Pancreas (tissue), 10 donors: ENCODE data around the gene RERG. TPM values are rescaled to one million over a fixed set of nuclear protein-coding genes. Genes with fewer than 3 reads are reported as not detected.

ENCODE experiments used
- ATAC-seq, 4 donors: fragments of 200-7000 bp; cut with Tn5 transposase; one replicate each; pipeline versions ENCODE4 v1.8.0 to v1.9.1; 2020; ENCODE audit warnings: mild to moderate bottlenecking in 4 of 4, moderate library complexity in 4 of 4
- DNase-seq, 6 donors: peaks; one replicate each; pipeline ENCODE4 v3.0.0-alpha.2; 2020
- FAIRE-seq: peaks from 2 replicates; lab custom pipeline; 2012; peaks lifted over from hg19 to GRCh38; lab: Jason Lieb, UNC
- H3K27ac ChIP-seq, 4 donors: fragments of 200-600 bp; sonication (generic); 1 replicate in 3 of 4; 2 replicates in 1 of 4; pipeline versions ENCODE4 v1.5.0 to v1.8.0; 2020
- H3K27me3 ChIP-seq, 4 donors: fragments of 200-600 bp; one replicate each; pipeline ENCODE4 v1.8.0; 2021
- H3K36me3 ChIP-seq, 3 donors: fragments of 200-600 bp; sonication (generic) in 1 of 3; one replicate each; pipeline versions ENCODE4 v1.5.0 to v1.8.0; 2020 to 2021
- H3K4me1 ChIP-seq, 3 donors: fragments of 200-600 bp; one replicate each; pipeline ENCODE4 v1.8.0; 2021
- H3K4me3 ChIP-seq, 4 donors: fragments of 200-600 bp; sonication (generic) in 2 of 4; one replicate each; pipeline versions ENCODE4 v1.5.0 to v1.8.0; 2020 to 2021
- H3K9me3 ChIP-seq, 4 donors: fragments of 200-600 bp; one replicate each; pipeline ENCODE4 v1.8.0; 2021
- WGBS, 2 donors: extraction: QIAGEN DNeasy Blood & Tissue Kit; methylation state at CpG; one replicate each; pipeline ENCODE4 v1.1.7; 2013; 5-methylcytosine and 5-hydroxymethylcytosine counted together
- intact Hi-C, 3 donors: fragments of 100-400 bp; cut with DNase I; formaldehyde crosslinking; loops; one replicate each; pipeline versions ENCODE4 v1.11.1 to v1.14.2; 2022
- polyA plus RNA-seq, 2 donors: library from polyadenylated mRNA; stranded (reverse); fragments of 200-250 nt; gene quantifications; one replicate each; pipeline ENCODE4 v1.2.3, GENCODE V29; 2013
- total RNA-seq, 6 donors: library from RNA; stranded (reverse); fragmentation: NEBNext Ultra II Directional in 4 of 6; extraction: Animal tissue kit (Norgen Biotek cat#: 25700) in 4 of 6; gene quantifications; one replicate each; pipeline versions ENCODE4 v1.2.1 to v1.2.4, GENCODE V29; 2021 to 2023
- TF ChIP-seq, protein P1 (sequence below), 4 donors: fragments of 200-600 bp; sonication (generic) in 3 of 4; IDR thresholded peaks; one replicate each; pipeline versions ENCODE4 v1.5.0 to v1.8.0; 2021; ENCODE audit warnings: antibody characterized with exemption in 4 of 4
- donor health status: healthy with polysubstance abuse.
- donor health status: DM: no; HTN: no; CAD: no; lungs with moderate emphysema.
- donor health status: DM: no; HTN: no; CAD: no.
- donor health status: control.
- donor health status: control.
- donor health status: Bipolar disorder and iron deficiency.
- donor health status: DM: yes; HTN: yes; CAD: no.
- donor health status: DM: no; HTN: no; CAD: no.
- donor health status: DM: no; HTN: no; CAD: no.
- donor health status: DM: yes; HTN: yes; CAD: no.

The RERG gene
- total and polyA plus RNA-seq, 8 donors = 2.0 to 10.4 (median 5.5) TPM

DNA sequence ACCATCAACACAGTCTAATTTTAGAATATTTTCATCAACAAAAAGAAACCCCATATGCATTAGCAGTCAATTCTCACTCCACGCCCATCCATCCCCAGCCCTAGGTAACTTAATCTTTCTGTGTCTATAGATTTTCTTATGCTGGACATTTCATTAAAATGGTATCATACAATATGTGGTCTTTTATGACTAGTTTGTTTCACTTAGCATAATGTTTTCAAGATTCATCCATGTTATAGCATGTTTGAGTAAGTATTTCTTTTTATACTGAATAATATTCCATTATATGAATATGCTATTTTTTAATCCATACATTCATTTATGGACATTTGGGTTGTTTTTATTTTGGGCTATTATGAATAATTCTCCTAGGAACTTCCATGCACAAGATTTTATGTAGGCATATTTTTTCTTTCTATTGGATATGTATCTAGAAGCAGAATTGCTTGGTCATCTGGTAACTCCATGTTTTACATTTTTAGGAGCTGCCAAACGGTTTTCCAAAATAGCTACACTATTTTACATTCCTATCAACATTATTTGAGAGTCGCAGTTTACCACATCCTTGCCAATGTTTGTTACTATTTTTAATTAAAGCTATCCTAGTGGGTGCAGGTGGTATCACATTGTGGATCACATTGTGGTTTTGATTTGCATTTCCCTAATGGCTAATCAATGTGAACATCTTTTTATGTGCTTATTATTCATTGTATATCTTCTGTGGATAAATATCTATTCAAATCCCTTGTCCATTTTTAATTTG is 49.0 kb downstream of the RERG start:
- DNase-seq (no peak), ATAC-seq (no peak), FAIRE-seq (no peak)
- Histone ChIP-seq H3K4me3 (no peak overlapping the region), H3K27me3 (no peaks in the 10 kb centered on the region), H3K36me3 (no peaks in the 10 kb centered on the region), H3K27ac (no peak overlapping the region), H3K4me1 (peaks cover 0 to 19% (median 8%) of the 10 kb centered on the region in 3 donors), H3K9me3 (no peaks in the 10 kb centered on the region)
- intact Hi-C loops = no loop called here
- 78 to 88% methylated on average over 3 of the region's 3 CpGs for WGBS, 2 donors
- TF ChIP-seq, protein P1, sequence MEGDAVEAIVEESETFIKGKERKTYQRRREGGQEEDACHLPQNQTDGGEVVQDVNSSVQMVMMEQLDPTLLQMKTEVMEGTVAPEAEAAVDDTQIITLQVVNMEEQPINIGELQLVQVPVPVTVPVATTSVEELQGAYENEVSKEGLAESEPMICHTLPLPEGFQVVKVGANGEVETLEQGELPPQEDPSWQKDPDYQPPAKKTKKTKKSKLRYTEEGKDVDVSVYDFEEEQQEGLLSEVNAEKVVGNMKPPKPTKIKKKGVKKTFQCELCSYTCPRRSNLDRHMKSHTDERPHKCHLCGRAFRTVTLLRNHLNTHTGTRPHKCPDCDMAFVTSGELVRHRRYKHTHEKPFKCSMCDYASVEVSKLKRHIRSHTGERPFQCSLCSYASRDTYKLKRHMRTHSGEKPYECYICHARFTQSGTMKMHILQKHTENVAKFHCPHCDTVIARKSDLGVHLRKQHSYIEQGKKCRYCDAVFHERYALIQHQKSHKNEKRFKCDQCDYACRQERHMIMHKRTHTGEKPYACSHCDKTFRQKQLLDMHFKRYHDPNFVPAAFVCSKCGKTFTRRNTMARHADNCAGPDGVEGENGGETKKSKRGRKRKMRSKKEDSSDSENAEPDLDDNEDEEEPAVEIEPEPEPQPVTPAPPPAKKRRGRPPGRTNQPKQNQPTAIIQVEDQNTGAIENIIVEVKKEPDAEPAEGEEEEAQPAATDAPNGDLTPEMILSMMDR (IDR thresholded peaks at IDR 0.05) = no peak

DNA sequence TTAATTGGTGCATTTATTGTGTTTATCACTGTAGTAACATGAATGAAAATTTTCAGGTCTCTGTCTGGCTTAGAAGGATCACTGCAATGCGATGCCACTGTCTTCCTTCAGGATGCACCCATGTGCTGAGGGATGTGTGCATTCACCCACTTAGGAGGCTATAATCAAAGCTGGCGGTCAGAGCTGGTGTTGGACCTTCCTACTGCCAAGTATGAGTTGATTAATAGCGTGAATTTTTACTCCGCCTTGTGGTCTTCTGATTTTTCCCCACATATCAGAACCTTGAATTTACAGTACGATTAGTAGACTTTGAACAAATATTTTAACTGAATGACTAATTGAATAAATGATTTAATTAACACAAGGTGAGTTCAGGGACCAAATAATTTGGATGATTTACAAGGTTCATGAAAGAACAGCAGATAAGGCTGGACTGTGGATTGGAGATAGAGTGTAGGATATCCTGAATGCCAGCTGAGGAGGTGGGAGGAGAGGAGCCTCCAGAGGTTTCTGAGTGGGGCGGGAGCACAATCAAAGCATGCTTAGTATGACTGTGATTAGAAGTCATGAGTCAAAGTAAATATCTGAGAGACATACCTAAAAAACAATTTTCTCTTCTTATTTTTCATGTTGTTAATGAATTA is 50.1 kb downstream of the RERG start:
- peak; percentile 62 to 79 (median 78) for ATAC-seq
- intact Hi-C loops = no loop called here

DNA sequence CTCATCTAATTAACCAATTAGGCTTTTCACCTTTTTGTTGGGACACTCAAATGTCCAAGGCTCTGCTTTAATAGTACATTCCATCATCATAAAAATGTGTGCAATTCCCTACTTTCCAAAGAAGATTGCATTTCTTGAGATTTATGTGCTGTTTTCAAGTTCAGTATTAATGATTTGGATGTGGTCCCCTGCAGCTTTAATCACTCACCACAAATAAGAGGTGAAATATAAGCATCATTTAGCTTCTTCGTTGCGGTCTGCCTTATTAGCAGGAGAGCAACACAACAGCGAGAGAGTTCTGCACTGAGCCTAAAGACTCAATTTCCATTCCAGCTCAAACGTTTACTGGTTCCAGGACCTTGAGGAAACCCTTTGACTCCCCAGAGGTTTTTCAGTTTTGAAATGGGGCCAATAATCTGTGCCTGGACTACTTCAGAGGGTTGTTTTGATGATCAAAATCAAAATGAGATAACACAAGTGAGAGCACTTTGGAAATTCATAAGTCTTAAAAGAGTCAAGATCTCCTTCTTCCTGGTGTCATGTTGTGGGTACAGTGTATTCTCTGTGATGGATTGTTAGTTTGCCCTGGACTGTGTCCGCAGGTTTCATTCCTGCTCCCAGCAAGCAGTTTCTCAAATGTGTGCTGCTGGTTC is 53.1 kb downstream of the RERG start:
- FAIRE-seq = no peak
- Histone ChIP-seq H3K4me3 (no peak overlapping the region), H3K27ac (peak overlapping the region in 1 of 4 donors; percentile 65), H3K27me3 (no peaks in the 10 kb centered on the region), H3K36me3 (no peaks in the 10 kb centered on the region), H3K4me1 (peaks cover 0 to 22% (median 8%) of the 10 kb centered on the region in 3 donors), H3K9me3 (no peaks in the 10 kb centered on the region)
- 74 to 77% methylated on average over 5 of the region's 5 CpGs for WGBS, 2 donors
- TF ChIP-seq, protein P1 (IDR thresholded peaks at IDR 0.05) = no peak
- intact Hi-C loops = no loop called here
- DNase-seq = no peak
- no peak for ATAC-seq

More for the DNA sequence above, 50.1 kb downstream of the RERG start:
- WGBS, 2 donors = 25 to 26% methylated on average over 6 of the region's 6 CpGs
- Histone ChIP-seq H3K4me1 (peaks cover 0 to 19% (median 8%) of the 10 kb centered on the region in 3 donors), H3K4me3 (no peak overlapping the region), H3K36me3 (no peaks in the 10 kb centered on the region), H3K27me3 (no peaks in the 10 kb centered on the region), H3K27ac (peak overlapping the region in 1 of 4 donors; percentile 53), H3K9me3 (no peaks in the 10 kb centered on the region)
- DNase-seq (no peak), FAIRE-seq (no peak)
- TF ChIP-seq, protein P1 (IDR thresholded peaks at IDR 0.05) = no peak

DNA sequence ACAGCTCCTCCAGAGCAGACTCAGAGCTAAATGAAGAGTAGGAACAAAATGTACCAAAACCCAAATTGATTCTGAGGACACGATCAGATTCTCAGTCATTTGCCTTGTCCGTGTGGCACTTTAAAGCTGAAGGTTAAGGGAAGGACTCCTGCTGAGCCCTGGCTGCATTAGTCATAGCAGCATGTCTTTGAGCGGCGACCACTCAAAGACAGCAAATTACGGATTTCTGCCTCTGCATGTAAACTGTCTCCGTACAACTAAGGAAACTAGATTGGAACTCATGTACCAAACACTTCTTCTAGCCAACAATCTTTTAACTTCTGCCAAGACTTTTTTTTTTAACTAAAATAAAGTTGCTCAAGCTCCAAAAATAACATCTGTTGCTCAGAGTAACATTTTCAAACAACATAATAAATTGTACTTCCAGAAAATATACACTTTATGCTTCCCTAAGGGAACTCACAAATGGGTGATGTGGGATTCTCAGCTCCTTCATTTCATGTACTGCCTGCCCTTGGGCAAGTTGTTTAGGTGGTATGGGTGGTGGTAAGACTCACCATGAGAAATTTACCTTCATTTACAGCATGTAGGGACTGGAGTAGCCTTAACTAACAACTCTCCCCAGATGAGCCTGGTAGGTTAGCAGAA is 56.1 kb downstream of the RERG start:
- WGBS, 2 donors = 43 to 49% methylated on average over 6 of the region's 6 CpGs
- no peaks in the 10 kb centered on the region for H3K27me3 ChIP-seq
- no peak overlapping the region for H3K4me3 ChIP-seq
- intact Hi-C loops = no loop called here
- peak overlapping the region in 3 of 4 donors; percentile 10 to 50 (median 31) for H3K27ac ChIP-seq
- FAIRE-seq (no peak), DNase-seq (no peak), ATAC-seq (peak; percentile 20 to 44 (median 34))
- no peaks in the 10 kb centered on the region for H3K36me3 ChIP-seq
- peaks cover 0 to 15% (median 8%) of the 10 kb centered on the region in 3 donors for H3K4me1 ChIP-seq
- TF ChIP-seq, protein P1 (IDR thresholded peaks at IDR 0.05) = no peak
- H3K9me3 ChIP-seq = no peaks in the 10 kb centered on the region
